NCI-H82 (cell line): ENCODE measurements around the gene SFPQ.
A peak's percentile ranks its signal among the peaks of the same experiment; 100 is the strongest.
"Not testable (repeated sequence)": the region's sequence is repeated elsewhere in the genome, so short reads cannot be mapped to it uniquely, and the experiment has no call there.

Source experiments
- DNase-seq: peaks from one replicate; lab custom pipeline; 2025; lab: John Stamatoyannopoulos, UW

SFPQ gene

GRCh38 chr1:35143737-35144508, 49.0 kb downstream of the SFPQ start:
- no peak for DNase-seq

GRCh38 chr1:35142728-35143127, 50.2 kb downstream of the SFPQ start:
- not testable (repeated sequence) for DNase-seq

- not testable (repeated sequence) for DNase-seq
These were observed 50.7 kb downstream of the SFPQ start for GRCh38 chr1:35142294-35142693.

GRCh38 chr1:35137590-35137989, 55.4 kb downstream of the SFPQ start:
- DNase-seq, result peak; percentile 71

- DNase-seq, result no peak
These were observed 56.2 kb downstream of the SFPQ start for GRCh38 chr1:35136780-35137179.
